GM23248 (cell line): ENCODE data around the gene SLC5A5.

Source experiments
- EZH2 ChIP-seq: fragments of 200-600 bp; sonication (generic); IDR thresholded peaks from 2 replicates; pipeline ENCODE4 v1.6.1; 2018; ENCODE audit warnings: antibody characterized with exemption, mild to moderate bottlenecking; ENCODE audit not compliant: insufficient read depth, poor library complexity, severe bottlenecking
- EZH2phosphoT487 ChIP-seq: fragments of 200-600 bp; sonication (generic); IDR thresholded peaks from 2 replicates; pipeline ENCODE4 v1.6.1; 2018; ENCODE audit warnings: antibody characterized with exemption, moderate library complexity, mild to moderate bottlenecking, low read depth; ENCODE audit not compliant: insufficient read depth

GRCh38 chr19:17937371-17937900, 65.7 kb downstream of the SLC5A5 start:
- no peak for TF ChIP-seq EZH2
- TF ChIP-seq EZH2phosphoT487 = no peak
